Measurements from ENCODE around the gene PIK3C2B. TPM values are rescaled to one million over a fixed set of nuclear protein-coding genes. Genes with fewer than 3 reads are reported as not detected.
"Not testable (repeated sequence)": the region's sequence is repeated elsewhere in the genome, so short reads cannot be mapped to it uniquely, and the experiment has no call there.

PIK3C2B gene
- total and polyA plus RNA-seq, 7 donors, result 9.2 to 47.6 (median 17.1) TPM

- 82 to 86% methylated on average over 9 of the region's 9 CpGs for WGBS, 2 donors
- H3K9me3 ChIP-seq, result no peaks in the 10 kb centered on the region
- no peak overlapping the region for H3K27ac ChIP-seq
- TF ChIP-seq POLR2A (IDR thresholded peaks at IDR 0.05) (no peak), POLR2AphosphoS5 (IDR thresholded peaks at IDR 0.05) (no peak)
- H3K36me3 ChIP-seq, result peaks cover 0 to 39% (median 24%) of the 10 kb centered on the region in 4 donors
- intact Hi-C loops (cut with DNase I), result no loop called here
- no peak overlapping the region for H3K4me3 ChIP-seq
- no peaks in the 10 kb centered on the region for H3K27me3 ChIP-seq
- no peak for DNase-seq
- peaks cover 0 to 23% (median 10%) of the 10 kb centered on the region in 4 donors for H3K4me1 ChIP-seq
Measured at GRCh38 chr1:204523605-204524215, 29.1 kb upstream of the PIK3C2B start.

- H3K9me3 ChIP-seq; H3K27ac ChIP-seq; DNase-seq; H3K27me3 ChIP-seq; H3K4me3 ChIP-seq; intact Hi-C loops (cut with DNase I): not testable (repeated sequence)
- Histone ChIP-seq H3K4me1 (peaks cover 0 to 40% (median 27%) of the 10 kb centered on the region in 4 donors), H3K36me3 (peaks cover 0 to 30% (median 15%) of the 10 kb centered on the region in 4 donors)
- 55 to 89% methylated on average over 5 of the region's 5 CpGs for WGBS, 2 donors
Measured at GRCh38 chr1:204521941-204522521, 27.4 kb upstream of the PIK3C2B start.

GRCh38 chr1:204520834-204521709, 26.5 kb upstream of the PIK3C2B start:
- TF ChIP-seq POLR2AphosphoS5 (IDR thresholded peaks at IDR 0.05), result no peak
- no peak for TF ChIP-seq CTCF (IDR thresholded peaks at IDR 0.05)
- no peak for TF ChIP-seq EP300 (IDR thresholded peaks at IDR 0.05)
- no peak for TF ChIP-seq POLR2A (IDR thresholded peaks at IDR 0.05)
- WGBS, 2 donors, result 44 to 68% methylated on average over 5 of the region's 5 CpGs
- Histone ChIP-seq H3K27me3 (no peaks in the 10 kb centered on the region), H3K36me3 (peaks cover 0 to 20% (median 5%) of the 10 kb centered on the region in 4 donors), H3K27ac (peak overlapping the region in 1 of 4 donors; percentile 30), H3K4me1 (peaks cover 0 to 43% (median 29%) of the 10 kb centered on the region in 4 donors), H3K4me3 (no peak overlapping the region), H3K9me3 (no peaks in the 10 kb centered on the region)
- intact Hi-C loops (cut with DNase I), result no loop called here
- no peak for DNase-seq

- H3K4me1 ChIP-seq, result peaks cover 0 to 43% (median 32%) of the 10 kb centered on the region in 4 donors
- intact Hi-C loops (cut with DNase I); H3K27me3 ChIP-seq; H3K36me3 ChIP-seq; H3K9me3 ChIP-seq; DNase-seq: not testable (repeated sequence)
- WGBS, 2 donors, result 81 to 86% methylated on average over 19 of the region's 19 CpGs
- H3K4me3 ChIP-seq, result peak overlapping the region in 3 of 4 donors; percentile 74 to 80 (median 78)
- H3K27ac ChIP-seq, result peak overlapping the region in 2 of 4 donors; percentile 88 to 90
Measured at GRCh38 chr1:204517382-204517781, 22.8 kb upstream of the PIK3C2B start.

GRCh38 chr1:204516180-204516879, 21.7 kb upstream of the PIK3C2B start, which contains the start of gene MDM4:
Gene MDM4 (plus strand): TSS chr1:204516406. CDS start chr1:204525519, 9,113 bp downstream.
- intact Hi-C loops (cut with DNase I), result no loop called here
- TF ChIP-seq POLR2A (IDR thresholded peaks at IDR 0.05) (peak; percentile 71 to 83), POLR2AphosphoS5 (IDR thresholded peaks at IDR 0.05) (peak; percentile 71 to 90 (median 86)), EP300 (IDR thresholded peaks at IDR 0.05) (peak in 1 of 4 donors; percentile 40), CTCF (IDR thresholded peaks at IDR 0.05) (no peak)
- no peaks in the 10 kb centered on the region for H3K27me3 ChIP-seq
- DNase-seq, result peak; percentile 96
- peaks cover 0 to 7% (median 0%) of the 10 kb centered on the region in 4 donors for H3K36me3 ChIP-seq
- H3K4me1 ChIP-seq, result peaks cover 0 to 41% (median 32%) of the 10 kb centered on the region in 4 donors
- 0 to 1% methylated on average over 43 of the region's 43 CpGs for WGBS, 2 donors
- H3K27ac ChIP-seq, result peak within 1 kb of the TSS; percentile 88 to 93 (median 90)
- peak within 1 kb of the TSS; percentile 74 to 82 (median 79) for H3K4me3 ChIP-seq
- no peaks in the 10 kb centered on the region for H3K9me3 ChIP-seq

All from sigmoid colon (tissue), 7 donors.